ENCODE measurements around the gene USP31. TPM values are rescaled to one million over a fixed set of nuclear protein-coding genes. Genes with fewer than 3 reads are reported as not detected.

Gene USP31
- total RNA-seq, 2 donors from 2014 or later = 4.6 to 9.0 TPM

DNA sequence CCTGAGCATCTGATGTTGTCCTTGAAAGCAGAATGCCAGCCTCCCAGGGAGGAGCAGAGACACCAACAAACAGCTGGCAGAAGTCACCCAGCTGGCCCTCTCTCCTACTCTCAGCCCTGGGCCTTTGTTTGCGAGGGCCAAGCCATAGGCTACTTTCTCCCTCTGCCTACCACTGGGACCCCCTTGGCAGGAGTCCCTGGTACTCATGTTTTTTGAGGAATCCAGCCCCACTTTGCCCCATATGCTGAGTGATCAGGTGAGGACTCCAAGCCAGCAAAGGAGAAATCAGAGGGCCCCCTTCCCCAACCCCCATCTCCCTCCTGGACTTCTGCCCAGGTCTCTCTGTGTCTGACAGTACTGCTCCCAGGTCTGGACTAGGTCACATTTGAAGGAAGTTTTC is 121.9 kb downstream of the USP31 start:
- ATAC-seq = no peak
- H3K27ac Mint-ChIP-seq = no peak overlapping the region
- no peak for DNase-seq (ENCODE audit: low spot score in 2 of 2)
- no peaks in the 10 kb centered on the region for H3K36me3 Mint-ChIP-seq
- peaks cover 0 to 1% of the 10 kb centered on the region in 2 donors for H3K9me3 Mint-ChIP-seq

GRCh38 chr16:23026784-23027362 is 122.4 kb downstream of the USP31 start:
- DNase-seq (ENCODE audit: low spot score in 2 of 2) = no peak
- no peaks in the 10 kb centered on the region for H3K36me3 Mint-ChIP-seq
- ATAC-seq = no peak
- H3K27ac Mint-ChIP-seq = no peak overlapping the region
- no peaks in the 10 kb centered on the region for H3K9me3 Mint-ChIP-seq

- DNase-seq (ENCODE audit: low spot score in 2 of 2) = no peak
- Mint-ChIP-seq H3K36me3 (no peaks in the 10 kb centered on the region), H3K27ac (no peak overlapping the region), H3K9me3 (peaks cover 0 to 6% of the 10 kb centered on the region in 2 donors)
- ATAC-seq = no peak
Observed at GRCh38 chr16:23025692-23026307, 123.5 kb downstream of the USP31 start.

DNA sequence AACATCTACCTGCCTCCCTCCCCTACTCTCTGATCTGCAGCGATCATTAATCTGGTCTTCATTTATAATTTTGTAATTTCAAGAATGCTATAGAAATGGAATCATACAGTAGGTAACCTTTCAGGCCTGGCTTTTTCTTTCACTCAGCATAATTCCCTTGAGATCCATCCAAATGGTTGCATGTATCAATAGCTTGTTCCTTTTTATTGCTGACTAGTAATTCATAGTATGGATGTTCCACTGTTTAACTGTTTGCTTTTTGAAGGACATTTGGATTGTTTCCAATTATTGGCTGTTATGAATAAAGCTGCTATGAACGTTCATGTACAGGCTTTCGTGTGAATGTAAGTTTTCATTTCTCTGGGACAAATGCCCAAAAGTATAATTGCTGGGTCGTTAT is 125.2 kb downstream of the USP31 start:
- H3K27ac Mint-ChIP-seq = no peak overlapping the region
- peaks cover 5 to 10% of the 10 kb centered on the region in 2 donors for H3K9me3 Mint-ChIP-seq
- no peaks in the 10 kb centered on the region for H3K36me3 Mint-ChIP-seq
- ATAC-seq = no peak
- DNase-seq (ENCODE audit: low spot score in 2 of 2) = no peak

DNA sequence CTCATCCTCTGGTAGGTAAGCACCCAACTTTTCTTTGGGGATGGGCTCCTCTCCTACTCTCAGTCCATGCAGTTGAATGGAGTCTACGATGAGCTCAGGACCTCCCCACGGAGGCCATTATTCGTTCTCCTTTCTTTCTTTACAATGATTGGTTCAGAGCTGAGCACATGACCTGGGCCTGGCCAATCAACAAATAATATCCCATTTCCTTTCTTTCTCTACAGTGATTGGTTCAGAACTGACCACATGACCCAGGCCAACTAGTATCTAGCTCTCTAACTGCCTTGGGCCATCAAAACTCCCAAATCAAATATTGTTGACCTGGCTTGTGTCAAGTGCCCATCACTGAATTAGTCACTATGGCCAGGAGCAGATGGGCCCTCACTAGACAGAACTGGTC is 129.2 kb downstream of the USP31 start:
- Mint-ChIP-seq H3K27ac (no peak overlapping the region), H3K36me3 (no peaks in the 10 kb centered on the region), H3K9me3 (peaks cover 5 to 10% of the 10 kb centered on the region in 2 donors)
- DNase-seq (ENCODE audit: low spot score in 2 of 2) = no peak
- no peak for ATAC-seq

GRCh38 chr16:23016368-23016767 is 132.9 kb downstream of the USP31 start:
- Mint-ChIP-seq H3K9me3 (peaks cover 5 to 9% of the 10 kb centered on the region in 2 donors), H3K27ac (no peak overlapping the region), H3K36me3 (no peaks in the 10 kb centered on the region)
- DNase-seq (ENCODE audit: low spot score in 2 of 2) = no peak
- ATAC-seq = no peak

DNA sequence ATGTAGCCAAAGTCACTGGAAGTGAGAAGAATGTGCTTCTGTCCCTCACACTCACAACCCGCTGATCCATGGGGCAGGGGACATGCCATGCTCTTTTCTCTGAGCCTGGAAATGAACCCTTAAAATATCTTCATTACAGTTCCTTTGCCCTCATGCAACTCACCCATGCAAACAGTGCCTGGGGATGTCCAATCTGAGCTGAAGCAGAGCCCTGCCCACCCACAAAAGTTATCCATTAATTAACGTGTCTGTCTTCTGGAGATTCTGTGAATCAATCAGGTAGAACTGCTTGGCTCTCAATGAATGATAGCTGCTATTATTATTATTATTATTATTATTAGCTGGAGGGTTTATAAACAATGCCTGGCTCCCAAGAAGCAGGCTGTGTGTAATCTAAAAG is 133.7 kb downstream of the USP31 start:
- DNase-seq (ENCODE audit: low spot score in 2 of 2) (no peak), ATAC-seq (no peak)
- Mint-ChIP-seq H3K27ac (no peak overlapping the region), H3K9me3 (peaks cover 4 to 5% of the 10 kb centered on the region in 2 donors), H3K36me3 (no peaks in the 10 kb centered on the region)

- no peak overlapping the region for H3K27ac Mint-ChIP-seq
- no peaks in the 10 kb centered on the region for H3K36me3 Mint-ChIP-seq
- no peak for ATAC-seq
- H3K9me3 Mint-ChIP-seq = no peaks in the 10 kb centered on the region
- DNase-seq (ENCODE audit: low spot score in 2 of 2) = no peak
Observed at GRCh38 chr16:23014592-23014991, 134.7 kb downstream of the USP31 start.

Other genes starting within 250 kb of the USP31 start
- not detected for gene SCNN1G, start 33.3 kb upstream of the USP31 start, total RNA-seq
- gene SCNN1B, start 152.8 kb upstream of the USP31 start, total RNA-seq = not detected

Data from activated naive CD4-positive, alpha-beta T cell treated with anti-CD3 and anti-CD28 coated beads, Interleukin-2, amount 50 U/mL, for 72 hours (primary cell).